Kidney (tissue), 14 donors: ENCODE data around the gene RAI1. TPM values are rescaled to one million over a fixed set of nuclear protein-coding genes. Genes with fewer than 3 reads are reported as not detected.

Experiments
- DNase-seq, 5 donors: peaks; one replicate each; pipeline ENCODE4 v3.0.0-alpha.2; 2013 to 2020
- FAIRE-seq: peaks from 2 replicates; lab custom pipeline; 2012; peaks lifted over from hg19 to GRCh38; lab: Jason Lieb, UNC
- H3K27ac ChIP-seq, 2 donors: one replicate each; pipeline ENCODE4 v1.7.0; 2013; ENCODE audit warnings: low read depth in 2 of 2, low read length in 2 of 2, inconsistent platforms in 1 of 2
- H3K27me3 ChIP-seq: one replicate; pipeline ENCODE4 v1.7.1; 2013; ENCODE audit warnings: low read length, inconsistent platforms; ENCODE audit not compliant: control insufficient read depth, insufficient read depth
- H3K36me3 ChIP-seq, 3 donors: one replicate each; pipeline versions ENCODE4 v1.7.0 to v1.7.1; 2013; ENCODE audit warnings: low read length in 3 of 3, control low read depth in 1 of 3, inconsistent platforms in 1 of 3; ENCODE audit not compliant: insufficient read depth in 3 of 3, control insufficient read depth in 2 of 3
- H3K4me1 ChIP-seq, 3 donors: one replicate each; pipeline versions ENCODE4 v1.7.0 to v1.7.1; 2013; ENCODE audit warnings: low read length in 3 of 3, inconsistent platforms in 1 of 3, low read depth in 1 of 3; ENCODE audit not compliant: control insufficient read depth in 2 of 3, insufficient read depth in 2 of 3
- H3K4me3 ChIP-seq, 3 donors: one replicate each; pipeline versions ENCODE4 v1.7.0 to v1.8.1; 2013; ENCODE audit warnings: low read length in 3 of 3, control low read depth in 1 of 3, inconsistent platforms in 1 of 3
- H3K9ac ChIP-seq, 3 donors: one replicate each; pipeline versions ENCODE4 v1.7.0 to v1.7.1; 2013; ENCODE audit warnings: low read length in 3 of 3, control low read depth in 1 of 3, inconsistent platforms in 1 of 3
- H3K9me3 ChIP-seq, 3 donors: one replicate each; pipeline versions ENCODE4 v1.7.0 to v1.7.1; 2013; ENCODE audit warnings: low read length in 3 of 3, control low read depth in 1 of 3, inconsistent platforms in 1 of 3; ENCODE audit not compliant: control insufficient read depth in 2 of 3, insufficient read depth in 1 of 3
- CTCF ChIP-seq: IDR thresholded peaks from 3 replicates; pipeline ENCODE4 v1.5.1; 2012; ENCODE audit warnings: mild to moderate bottlenecking, moderate library complexity, borderline replicate concordance; ENCODE audit not compliant: insufficient read depth; ENCODE audit errors: extremely low read depth
- intact Hi-C: fragments of 100-400 bp; cut with DNase I; formaldehyde crosslinking; loops from one replicate; pipeline ENCODE4 v1.11.1; 2022
- polyA plus RNA-seq: library from polyadenylated mRNA; stranded (reverse); fragments of 350-450 nt; fragmentation: Illumina TruSeq; extraction: RNeasy Lipid Tissue Mini Kit (QIAGEN cat#74804); gene quantifications from one replicate; pipeline ENCODE4 v1.2.3, GENCODE V29; 2014; ENCODE audit warnings: low read depth, low replicate concordance; ENCODE audit not compliant: insufficient read depth
- total RNA-seq: library from RNA; stranded (reverse); fragmentation: NEBNext Ultra II Directional; extraction: Animal tissue kit (Norgen Biotek cat#: 25700); gene quantifications from one replicate; pipeline ENCODE4 v1.2.1, GENCODE V29; 2021
- donor health status: control.
- donor health status: control.
- donor health status: control.
- donor health status: control.
- donor health status: control.
- donor health status: DM: yes; HTN: yes; CAD: no.
- donor health status: Normal renal cell carcinoma (clear cell type).

RAI1 gene
- total and polyA plus RNA-seq, 2 donors from 2014 or later, result 6.7 to 50.5 TPM

- TF ChIP-seq CTCF, result no peak
- Histone ChIP-seq H3K4me3 (no peak overlapping the region), H3K36me3 (peaks cover 0 to 32% (median 12%) of the 10 kb centered on the region in 3 donors), H3K9me3 (no peaks in the 10 kb centered on the region), H3K9ac (no peak overlapping the region), H3K27ac (no peak overlapping the region), H3K4me1 (peaks cover 2 to 18% (median 10%) of the 10 kb centered on the region in 3 donors), H3K27me3 (no peaks in the 10 kb centered on the region)
- intact Hi-C loops, result no loop called here
- FAIRE-seq (no peak), DNase-seq (no peak)
These were observed 135.1 kb downstream of the RAI1 start for GRCh38 chr17:17816240-17816814.

DNA sequence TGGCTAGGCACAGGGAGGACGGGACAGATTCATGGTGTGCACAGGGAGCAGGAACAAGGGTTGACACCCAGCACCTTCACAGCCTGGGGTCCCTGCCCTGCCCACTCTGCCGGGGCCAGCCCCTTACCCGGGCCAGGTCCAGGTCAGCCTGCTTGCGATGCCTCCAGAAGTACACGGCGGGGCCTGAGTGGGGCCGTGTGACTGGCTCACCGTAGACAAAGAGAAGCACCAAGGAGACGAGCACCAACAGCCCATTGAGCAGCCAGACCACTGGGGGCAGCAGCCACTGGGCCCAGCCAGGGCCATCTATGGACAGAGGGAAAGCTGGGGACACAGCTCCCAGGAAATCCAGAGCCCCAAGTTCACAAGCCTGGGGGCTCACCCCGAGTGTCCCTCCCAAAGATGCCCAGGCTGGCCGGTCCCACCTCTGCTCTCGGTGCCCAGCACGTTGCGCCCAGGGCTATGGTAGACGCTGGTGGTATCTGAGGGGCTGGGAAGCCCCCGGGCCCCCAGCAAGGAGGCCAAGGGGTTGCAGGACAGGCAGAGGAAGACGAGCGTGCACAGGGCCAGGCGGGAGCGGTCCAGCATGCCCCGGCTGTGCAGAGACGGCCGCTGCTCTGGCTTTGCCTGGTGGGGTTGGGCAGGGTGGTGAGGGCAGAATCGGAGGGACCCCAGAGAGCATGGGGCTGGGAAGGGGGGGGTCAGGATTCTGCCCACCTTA lies 135.7 kb downstream of the RAI1 start:
- H3K4me3 ChIP-seq, result no peak overlapping the region
- no peaks in the 10 kb centered on the region for H3K9me3 ChIP-seq
- peaks cover 0 to 32% (median 12%) of the 10 kb centered on the region in 3 donors for H3K36me3 ChIP-seq
- H3K27ac ChIP-seq, result no peak overlapping the region
- intact Hi-C loops, result no loop called here
- TF ChIP-seq CTCF, result no peak
- no peak overlapping the region for H3K9ac ChIP-seq
- no peak for FAIRE-seq
- no peak for DNase-seq
- no peaks in the 10 kb centered on the region for H3K27me3 ChIP-seq
- H3K4me1 ChIP-seq, result peaks cover 0 to 16% (median 6%) of the 10 kb centered on the region in 3 donors

GRCh38 chr17:17817552-17817947 lies 136.3 kb downstream of the RAI1 start:
- Histone ChIP-seq H3K4me3 (no peak overlapping the region), H3K36me3 (peaks cover 0 to 32% (median 12%) of the 10 kb centered on the region in 3 donors), H3K27me3 (no peaks in the 10 kb centered on the region), H3K4me1 (peaks cover 0 to 17% (median 5%) of the 10 kb centered on the region in 3 donors), H3K9me3 (no peaks in the 10 kb centered on the region), H3K9ac (no peak overlapping the region), H3K27ac (no peak overlapping the region)
- FAIRE-seq (no peak), DNase-seq (no peak)
- intact Hi-C loops, result no loop called here
- no peak for TF ChIP-seq CTCF
